ENCODE results near the gene ENOX1. TPM values are rescaled to one million over a fixed set of nuclear protein-coding genes. Genes with fewer than 3 reads are reported as not detected.

ENOX1 gene
- polyA plus RNA-seq, 1 donor from 2014 or later = not detected

DNA sequence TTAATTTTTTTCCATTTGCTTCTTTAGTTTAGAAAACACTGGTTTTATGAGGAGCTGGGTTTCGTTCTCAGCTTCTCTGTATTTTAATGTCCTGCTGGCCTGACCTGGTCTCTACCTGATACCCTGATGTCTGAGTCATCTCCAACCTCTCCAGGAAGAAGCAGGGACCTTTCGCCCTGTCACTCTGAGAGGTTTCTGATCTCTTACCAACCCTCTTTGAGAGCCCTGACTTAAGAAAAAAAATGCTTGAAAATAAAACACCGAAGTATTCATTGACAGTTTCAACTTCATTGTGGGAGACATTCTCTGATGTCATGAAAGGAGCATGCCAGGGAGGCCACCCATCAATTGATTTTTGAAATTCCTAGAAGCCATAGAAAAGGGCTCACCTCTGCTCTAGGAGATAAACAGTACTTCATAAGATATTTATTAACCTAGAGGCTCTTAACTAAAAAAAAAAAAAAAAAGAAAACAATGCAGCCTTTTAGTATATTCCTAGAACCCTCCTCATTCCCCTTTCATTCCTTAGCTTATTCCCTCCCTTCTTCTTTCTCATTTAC, 234.8 kb downstream of the ENOX1 start:
- H3K4me1 Mint-ChIP-seq = no peaks in the 10 kb centered on the region
- H3K9me3 Mint-ChIP-seq = no peaks in the 10 kb centered on the region
- H3K4me3 Mint-ChIP-seq = no peak overlapping the region
- no peak overlapping the region for H3K27ac Mint-ChIP-seq
- peaks cover 4% of the 10 kb centered on the region for H3K27me3 Mint-ChIP-seq
- peaks cover 4% of the 10 kb centered on the region for H3K36me3 Mint-ChIP-seq

DNA sequence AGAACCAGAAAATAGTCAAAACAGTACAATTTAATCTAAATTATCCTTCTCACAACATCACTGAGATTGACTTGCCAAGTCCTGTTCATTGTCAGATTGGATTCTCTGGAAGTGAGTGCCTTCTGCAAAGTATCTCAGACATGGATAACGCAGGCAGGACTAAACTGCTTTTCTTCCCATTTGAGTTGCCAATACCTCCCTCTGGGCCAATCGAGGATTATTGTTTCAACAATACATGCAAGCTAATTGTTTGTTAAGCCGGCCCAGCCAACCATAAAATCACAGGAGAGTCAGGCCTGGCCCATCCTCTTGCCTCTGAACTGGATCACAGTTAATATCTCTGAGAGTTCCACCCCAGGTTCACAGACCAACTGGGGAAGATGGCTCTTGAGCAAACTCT, 240.0 kb downstream of the ENOX1 start:
- Mint-ChIP-seq H3K27me3 (peaks cover 2% of the 10 kb centered on the region), H3K4me1 (no peaks in the 10 kb centered on the region), H3K36me3 (peaks cover 2% of the 10 kb centered on the region), H3K27ac (no peak overlapping the region), H3K4me3 (no peak overlapping the region), H3K9me3 (no peaks in the 10 kb centered on the region)

DNA sequence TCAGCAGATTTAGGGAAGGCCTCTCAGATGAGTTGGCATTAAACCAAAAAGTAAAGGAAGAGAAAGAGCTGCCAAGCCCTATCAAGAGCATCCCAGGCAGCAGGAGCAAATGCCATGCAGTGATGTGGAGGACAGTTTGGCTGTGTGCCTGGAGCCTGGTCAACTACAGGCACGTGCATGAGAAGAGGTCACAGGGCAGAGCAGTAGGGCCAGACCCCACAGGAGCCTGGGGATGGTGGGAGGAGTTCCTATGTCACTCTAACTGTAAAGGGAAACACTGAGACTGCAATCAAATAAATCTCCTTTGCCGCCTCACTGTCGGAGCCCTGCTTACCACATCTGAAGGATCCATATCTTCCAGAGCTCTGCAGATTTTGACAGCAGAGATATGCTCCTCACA, 240.5 kb downstream of the ENOX1 start:
- H3K27me3 Mint-ChIP-seq = peaks cover 2% of the 10 kb centered on the region

DNA sequence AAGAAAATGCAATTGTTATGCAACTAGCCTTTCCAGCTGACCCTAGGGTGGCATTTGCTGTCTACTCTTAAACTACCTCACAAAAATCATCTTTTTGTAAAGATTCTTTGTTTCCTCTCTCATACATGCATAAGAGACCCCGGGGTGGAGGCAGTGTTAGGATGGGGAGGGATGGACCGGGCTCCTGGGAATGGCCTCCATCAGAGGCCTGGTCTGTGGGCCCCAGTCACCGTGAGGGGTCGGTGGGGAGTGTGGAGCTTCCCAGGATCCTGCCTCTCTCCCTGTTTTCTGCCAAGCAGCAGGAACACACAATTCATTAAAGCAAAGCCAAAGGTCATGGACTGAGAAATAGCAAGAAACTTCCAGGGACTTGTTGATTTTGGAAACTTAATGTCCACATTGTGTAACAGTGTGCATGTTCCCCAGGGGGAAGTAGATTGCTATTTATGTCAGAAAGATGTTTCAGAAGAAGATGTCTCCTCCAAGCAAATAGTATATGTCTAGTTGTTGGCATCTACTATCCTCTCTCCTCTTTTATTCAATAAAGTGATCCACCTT, 241.4 kb downstream of the ENOX1 start:
- Mint-ChIP-seq H3K4me3 (no peak overlapping the region), H3K4me1 (no peaks in the 10 kb centered on the region), H3K27ac (no peak overlapping the region), H3K9me3 (no peaks in the 10 kb centered on the region), H3K36me3 (peaks cover 2% of the 10 kb centered on the region), H3K27me3 (peaks cover 2% of the 10 kb centered on the region)

More for the DNA sequence above, 240.5 kb downstream of the ENOX1 start:
- Mint-ChIP-seq H3K9me3 (no peaks in the 10 kb centered on the region), H3K36me3 (peaks cover 2% of the 10 kb centered on the region), H3K4me3 (no peak overlapping the region), H3K4me1 (no peaks in the 10 kb centered on the region), H3K27ac (no peak overlapping the region)

DNA sequence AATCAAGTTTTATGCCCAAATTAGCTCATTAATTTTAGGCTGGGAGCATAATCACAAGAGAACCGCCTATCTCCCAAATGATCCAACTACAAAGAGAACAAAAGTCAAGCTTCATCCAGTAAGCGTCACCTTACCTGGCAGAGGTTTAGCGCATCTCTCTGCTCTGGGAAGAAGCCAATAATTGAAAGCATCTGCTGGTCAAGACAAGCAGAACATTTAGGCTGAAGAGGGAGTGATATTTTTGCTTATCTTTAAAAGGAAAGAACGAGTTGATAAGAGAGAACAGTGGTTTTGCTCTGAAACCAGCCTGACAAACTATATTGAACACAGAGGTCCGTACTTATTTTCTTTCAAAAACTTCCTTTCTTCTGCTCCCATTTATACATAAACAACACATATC, 242.1 kb downstream of the ENOX1 start:
- peaks cover 2% of the 10 kb centered on the region for H3K36me3 Mint-ChIP-seq
- no peak overlapping the region for H3K27ac Mint-ChIP-seq
- no peaks in the 10 kb centered on the region for H3K9me3 Mint-ChIP-seq
- peaks cover under 1% of the 10 kb centered on the region for H3K27me3 Mint-ChIP-seq
- H3K4me1 Mint-ChIP-seq = no peaks in the 10 kb centered on the region
- no peak overlapping the region for H3K4me3 Mint-ChIP-seq

DNA sequence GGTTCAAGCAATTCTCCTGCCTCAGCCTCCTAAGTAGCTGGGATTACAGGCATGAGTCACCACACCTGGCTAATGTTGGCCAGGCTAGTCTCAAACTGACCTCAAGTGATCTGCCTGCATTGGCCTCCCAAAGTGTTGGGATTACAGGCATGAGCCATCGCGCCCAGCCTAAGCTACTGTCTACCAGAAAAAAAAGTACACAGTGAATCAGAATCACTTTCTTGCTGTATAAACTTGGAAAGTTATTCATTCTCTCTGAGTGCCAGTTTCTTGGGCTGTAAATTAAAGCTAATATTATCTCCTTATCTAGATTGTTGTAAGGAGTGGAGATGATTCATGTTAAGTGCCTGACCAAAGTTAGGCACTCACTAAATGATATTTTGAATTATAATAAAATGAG, 242.8 kb downstream of the ENOX1 start:
- peaks cover 1% of the 10 kb centered on the region for H3K27me3 Mint-ChIP-seq
- H3K27ac Mint-ChIP-seq = no peak overlapping the region
- H3K4me3 Mint-ChIP-seq = no peak overlapping the region
- no peaks in the 10 kb centered on the region for H3K4me1 Mint-ChIP-seq
- H3K36me3 Mint-ChIP-seq = peaks cover 2% of the 10 kb centered on the region
- H3K9me3 Mint-ChIP-seq = no peaks in the 10 kb centered on the region

DNA sequence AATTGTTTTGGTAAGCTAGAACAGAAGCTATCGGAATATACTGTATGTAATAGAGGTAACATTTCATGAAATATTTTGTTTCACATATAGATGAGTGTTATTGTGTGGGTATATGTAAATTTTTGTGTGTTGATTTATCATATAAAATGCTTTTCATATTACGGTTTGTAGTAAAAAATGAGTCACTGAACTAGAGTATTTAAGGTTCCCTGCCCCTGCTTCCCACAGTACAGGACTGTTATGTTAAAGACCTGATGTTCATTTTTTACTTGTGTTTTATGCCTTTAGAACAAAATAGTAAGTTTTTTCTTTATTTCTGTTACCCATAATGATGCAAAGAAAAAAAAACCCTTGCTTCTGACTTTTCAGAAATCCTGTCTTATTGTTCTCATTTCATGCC, 243.4 kb downstream of the ENOX1 start:
- peaks cover 2% of the 10 kb centered on the region for H3K27me3 Mint-ChIP-seq
- no peak overlapping the region for H3K4me3 Mint-ChIP-seq
- no peaks in the 10 kb centered on the region for H3K36me3 Mint-ChIP-seq
- no peaks in the 10 kb centered on the region for H3K9me3 Mint-ChIP-seq
- H3K4me1 Mint-ChIP-seq = no peaks in the 10 kb centered on the region
- no peak overlapping the region for H3K27ac Mint-ChIP-seq

DNA sequence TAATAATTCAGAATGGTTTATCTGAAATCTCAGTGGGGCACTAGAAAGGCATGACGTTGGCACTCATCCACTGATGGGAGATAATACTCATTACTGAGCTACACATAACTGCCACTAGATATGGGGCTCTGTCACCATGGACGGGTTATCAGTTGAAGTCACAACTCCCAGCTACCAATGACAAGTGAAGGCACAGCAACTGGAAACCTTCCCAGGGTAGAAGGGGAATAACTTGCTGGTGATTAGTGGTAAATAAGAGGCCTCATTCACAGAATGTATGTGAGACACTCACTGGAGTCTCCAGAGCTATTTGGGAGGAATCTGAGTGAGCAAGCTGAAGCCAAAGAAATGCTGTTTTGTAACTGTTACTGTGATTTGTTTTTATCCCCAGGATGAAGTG, 249.6 kb downstream of the ENOX1 start:
- peaks cover 2% of the 10 kb centered on the region for H3K27me3 Mint-ChIP-seq
- H3K27ac Mint-ChIP-seq = no peak overlapping the region
- no peaks in the 10 kb centered on the region for H3K9me3 Mint-ChIP-seq
- H3K4me3 Mint-ChIP-seq = no peak overlapping the region
- no peaks in the 10 kb centered on the region for H3K4me1 Mint-ChIP-seq
- no peaks in the 10 kb centered on the region for H3K36me3 Mint-ChIP-seq

DNA sequence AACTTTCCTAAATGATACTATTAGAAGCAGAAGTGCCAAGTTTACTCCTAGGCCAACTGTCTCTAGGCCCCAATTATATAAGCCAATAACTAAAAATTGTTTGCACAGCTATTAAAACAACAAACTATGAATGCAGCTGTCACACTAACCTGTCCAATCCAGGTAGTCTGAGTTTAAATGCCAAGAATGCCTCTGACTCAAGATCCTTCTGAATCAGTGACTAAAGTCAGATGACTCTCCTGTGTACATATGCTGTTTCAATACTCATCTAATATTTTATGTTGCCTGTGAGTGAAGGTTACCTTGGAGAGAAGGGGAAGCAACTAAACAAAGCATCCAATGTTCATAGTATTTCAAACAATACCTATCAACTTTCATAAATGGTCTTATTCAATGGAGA, 257.0 kb downstream of the ENOX1 start:
- H3K4me3 Mint-ChIP-seq = no peak overlapping the region
- no peaks in the 10 kb centered on the region for H3K9me3 Mint-ChIP-seq
- H3K36me3 Mint-ChIP-seq = no peaks in the 10 kb centered on the region
- H3K27ac Mint-ChIP-seq = no peak overlapping the region
- no peaks in the 10 kb centered on the region for H3K4me1 Mint-ChIP-seq
- no peaks in the 10 kb centered on the region for H3K27me3 Mint-ChIP-seq

DNA sequence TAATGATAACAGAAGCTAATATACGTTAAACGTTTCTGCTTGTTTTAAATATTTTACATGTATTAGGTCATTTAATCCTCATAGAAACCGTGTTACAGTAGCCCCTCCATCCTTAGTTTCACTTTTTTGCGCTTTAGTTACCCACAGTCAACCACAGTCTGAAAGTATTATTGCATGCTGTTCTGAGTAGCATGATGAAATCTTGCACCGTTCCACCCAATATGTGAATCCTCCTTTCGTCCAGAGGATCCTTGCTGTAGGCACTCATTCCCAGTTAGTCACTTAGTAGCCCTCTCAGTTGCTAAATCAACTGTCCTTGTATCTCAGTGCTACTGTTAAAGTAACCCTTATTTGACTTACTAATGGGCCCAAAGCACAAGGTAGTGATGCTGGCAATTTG, 257.8 kb downstream of the ENOX1 start:
- no peak overlapping the region for H3K27ac Mint-ChIP-seq
- H3K4me1 Mint-ChIP-seq = no peaks in the 10 kb centered on the region
- H3K36me3 Mint-ChIP-seq = no peaks in the 10 kb centered on the region
- H3K4me3 Mint-ChIP-seq = no peak overlapping the region
- peaks cover under 1% of the 10 kb centered on the region for H3K27me3 Mint-ChIP-seq
- no peaks in the 10 kb centered on the region for H3K9me3 Mint-ChIP-seq

DNA sequence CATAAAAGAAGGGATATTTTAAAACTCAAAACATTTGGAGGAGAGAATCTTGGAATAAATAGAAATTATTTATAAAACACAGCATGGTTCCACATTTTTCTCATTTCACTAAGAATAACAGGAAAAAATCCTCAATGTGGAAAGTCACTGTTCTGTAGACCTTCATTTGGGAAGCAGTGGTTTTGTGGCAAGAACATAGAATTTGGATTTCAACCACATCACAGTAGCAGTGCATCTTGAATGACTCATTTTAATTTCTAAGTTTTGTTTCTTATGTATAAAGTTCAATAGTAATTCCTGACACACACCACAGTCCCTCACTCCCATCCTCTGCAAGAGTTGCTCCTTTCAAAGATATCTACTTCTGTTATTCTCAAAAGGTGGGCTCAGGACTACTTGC, 264.0 kb downstream of the ENOX1 start:
- Mint-ChIP-seq H3K4me3 (no peak overlapping the region), H3K4me1 (no peaks in the 10 kb centered on the region), H3K36me3 (no peaks in the 10 kb centered on the region), H3K27me3 (peaks cover 5% of the 10 kb centered on the region), H3K27ac (no peak overlapping the region), H3K9me3 (peaks cover 0 to 2% (median 0%) of the 10 kb centered on the region in 3 donors)

DNA sequence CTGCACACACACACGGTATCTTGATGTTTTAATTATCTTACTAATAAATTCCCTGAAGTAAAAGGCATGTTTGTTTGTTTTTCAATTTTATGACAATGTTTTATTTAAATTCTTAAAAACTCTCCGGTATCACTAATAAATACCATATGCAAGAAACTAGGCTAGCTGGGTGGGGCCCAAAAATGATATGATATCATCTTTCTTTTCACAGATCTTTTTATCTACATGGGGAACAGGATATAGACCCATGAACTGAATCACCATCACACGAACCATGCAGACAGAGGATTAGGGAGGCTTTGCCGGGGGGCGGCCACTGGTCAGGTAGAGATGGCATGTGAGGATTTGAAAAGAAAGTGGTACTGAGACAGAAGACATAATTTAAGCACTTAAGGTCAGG, 266.4 kb downstream of the ENOX1 start:
- H3K36me3 Mint-ChIP-seq = no peaks in the 10 kb centered on the region
- no peak overlapping the region for H3K27ac Mint-ChIP-seq
- peaks cover 0 to 2% (median 0%) of the 10 kb centered on the region in 3 donors for H3K9me3 Mint-ChIP-seq
- no peaks in the 10 kb centered on the region for H3K4me1 Mint-ChIP-seq
- no peak overlapping the region for H3K4me3 Mint-ChIP-seq
- H3K27me3 Mint-ChIP-seq = peaks cover 5% of the 10 kb centered on the region

DNA sequence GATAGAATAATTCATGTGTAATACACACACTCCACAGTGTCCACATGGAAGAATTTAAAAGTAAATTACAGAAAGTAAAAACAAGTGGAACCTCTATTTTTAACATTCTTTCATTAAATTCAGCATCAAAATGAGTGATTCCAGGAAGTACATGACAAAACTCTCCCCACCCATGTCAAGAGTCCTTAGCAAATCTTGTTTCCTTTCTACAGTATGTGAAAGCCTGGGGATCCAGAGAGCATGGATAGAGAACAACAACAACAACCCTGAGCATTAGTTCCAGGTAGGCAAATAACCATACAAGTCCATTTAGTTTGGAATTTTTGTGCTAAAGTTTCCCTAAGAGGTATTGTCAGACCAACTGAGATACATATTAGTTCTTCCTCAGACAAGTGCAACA, 267.9 kb downstream of the ENOX1 start:
- Mint-ChIP-seq H3K27me3 (peaks cover 3% of the 10 kb centered on the region), H3K9me3 (peaks cover 0 to 2% (median 0%) of the 10 kb centered on the region in 3 donors), H3K4me3 (no peak overlapping the region), H3K36me3 (no peaks in the 10 kb centered on the region), H3K4me1 (no peaks in the 10 kb centered on the region), H3K27ac (no peak overlapping the region)

DNA sequence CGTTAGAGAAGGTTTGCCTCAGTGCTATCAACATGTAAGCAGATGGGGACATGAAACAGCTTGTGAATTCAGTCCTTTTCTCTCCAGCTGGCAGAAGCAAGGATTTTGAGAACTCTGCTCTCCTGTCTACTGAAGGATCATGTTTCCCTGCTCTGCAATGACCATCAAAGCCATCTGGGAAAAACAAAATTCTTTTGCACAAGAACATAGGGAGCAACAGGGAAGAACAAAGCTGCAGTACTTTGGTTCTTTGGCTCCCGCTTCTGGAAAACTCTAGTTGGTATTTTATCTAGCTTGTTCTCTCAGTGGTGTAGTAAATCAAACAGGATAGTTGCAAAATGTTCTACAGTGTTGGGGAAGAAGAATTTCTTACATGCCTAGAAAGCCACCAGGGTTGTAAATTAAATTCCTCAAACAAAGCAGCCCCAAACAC, 270.4 kb downstream of the ENOX1 start:
- H3K27ac Mint-ChIP-seq = no peak overlapping the region
- no peaks in the 10 kb centered on the region for H3K9me3 Mint-ChIP-seq
- no peaks in the 10 kb centered on the region for H3K36me3 Mint-ChIP-seq
- no peak overlapping the region for H3K4me3 Mint-ChIP-seq
- H3K27me3 Mint-ChIP-seq = no peaks in the 10 kb centered on the region
- no peaks in the 10 kb centered on the region for H3K4me1 Mint-ChIP-seq

DNA sequence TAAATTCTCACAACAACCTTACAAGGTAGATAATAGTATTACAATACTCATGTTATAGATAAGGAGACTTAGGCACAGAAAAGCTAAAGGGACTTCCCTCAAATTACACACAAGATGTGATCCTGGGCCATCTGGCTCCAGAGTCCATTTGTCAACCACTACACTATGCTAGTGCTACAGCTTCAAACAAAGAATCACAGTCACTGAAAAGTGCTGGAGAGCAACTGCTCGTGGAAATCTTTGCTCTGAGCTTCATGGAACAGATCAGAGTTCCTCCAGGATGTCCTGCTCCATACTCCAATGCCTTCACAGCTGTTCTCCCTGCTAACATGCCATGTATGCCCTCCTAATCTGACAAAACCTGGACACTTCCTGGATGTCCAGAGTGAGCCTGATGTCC, 271.2 kb downstream of the ENOX1 start:
- no peak overlapping the region for H3K4me3 Mint-ChIP-seq
- no peaks in the 10 kb centered on the region for H3K36me3 Mint-ChIP-seq
- no peaks in the 10 kb centered on the region for H3K4me1 Mint-ChIP-seq
- no peak overlapping the region for H3K27ac Mint-ChIP-seq
- H3K27me3 Mint-ChIP-seq = no peaks in the 10 kb centered on the region
- H3K9me3 Mint-ChIP-seq = no peaks in the 10 kb centered on the region

DNA sequence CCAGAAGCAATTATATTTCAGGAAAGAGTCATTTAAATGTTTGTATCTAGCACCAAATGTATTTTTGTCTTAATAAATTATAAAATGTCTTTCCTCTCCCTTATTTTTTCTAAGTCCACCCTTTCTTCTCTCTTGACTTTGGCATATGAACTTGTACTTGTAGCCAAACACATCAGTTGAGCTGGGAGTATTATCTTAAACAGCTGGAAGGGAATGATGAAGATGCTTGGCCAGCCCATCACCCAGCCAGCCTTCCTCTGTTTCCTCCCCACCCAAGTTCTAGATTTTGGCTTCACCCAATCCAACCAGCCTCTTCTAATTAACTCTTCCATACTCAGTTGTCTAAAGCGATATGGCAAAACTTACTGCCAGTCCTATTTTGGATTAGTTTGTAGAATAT, 272.5 kb downstream of the ENOX1 start:
- Mint-ChIP-seq H3K9me3 (no peaks in the 10 kb centered on the region), H3K27ac (no peak overlapping the region), H3K4me1 (no peaks in the 10 kb centered on the region), H3K4me3 (no peak overlapping the region), H3K36me3 (no peaks in the 10 kb centered on the region), H3K27me3 (no peaks in the 10 kb centered on the region)
